ENCODE data around the gene TECR.
"Not testable (repeated sequence)": the region's sequence is repeated elsewhere in the genome, so short reads cannot be mapped to it uniquely, and the experiment has no call there.

TECR gene

DNA sequence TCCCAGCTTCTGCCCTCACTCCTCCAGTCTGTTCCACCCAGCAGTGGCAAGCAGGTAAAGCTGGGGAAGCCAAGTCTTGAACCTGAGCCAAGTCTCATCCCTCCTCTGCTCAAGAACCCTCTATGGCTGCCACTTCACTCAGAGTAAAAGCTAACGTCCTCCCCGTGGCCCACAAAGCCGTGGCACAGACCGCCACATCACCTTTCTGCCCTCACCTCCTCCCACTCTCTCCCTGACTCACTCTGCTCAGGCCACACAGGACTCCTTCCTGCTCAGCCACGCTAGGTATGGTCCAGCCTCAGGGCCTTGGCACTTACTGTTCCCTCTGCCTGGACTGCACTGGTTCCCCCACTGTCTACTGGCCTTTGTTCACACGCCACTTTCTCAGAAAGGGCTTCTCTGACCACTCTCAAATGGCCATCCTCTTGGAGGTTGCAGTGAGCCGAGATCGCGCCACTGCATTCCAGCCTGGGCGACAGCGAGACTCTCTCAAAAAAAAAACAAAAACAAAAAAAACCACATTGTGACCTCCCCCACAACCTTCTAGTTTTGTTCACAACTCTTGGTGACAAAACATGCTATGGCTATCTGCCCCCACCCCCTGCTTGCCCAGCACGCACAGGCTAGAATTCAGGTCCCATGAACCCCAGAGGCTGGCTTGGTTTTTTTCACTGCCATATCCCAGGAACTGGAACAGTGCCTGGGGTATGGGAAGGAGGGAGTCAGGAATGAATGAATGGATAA lies 26.7 kb downstream of the TECR start:
- FAIRE-seq (no peak), DNase-seq (ENCODE audit: insufficient read length, low spot score) (peak; percentile 68)
- TF ChIP-seq POLR2A (IDR thresholded peaks at IDR 0.05; ENCODE audit: low read depth, low read length), result no peak

DNA sequence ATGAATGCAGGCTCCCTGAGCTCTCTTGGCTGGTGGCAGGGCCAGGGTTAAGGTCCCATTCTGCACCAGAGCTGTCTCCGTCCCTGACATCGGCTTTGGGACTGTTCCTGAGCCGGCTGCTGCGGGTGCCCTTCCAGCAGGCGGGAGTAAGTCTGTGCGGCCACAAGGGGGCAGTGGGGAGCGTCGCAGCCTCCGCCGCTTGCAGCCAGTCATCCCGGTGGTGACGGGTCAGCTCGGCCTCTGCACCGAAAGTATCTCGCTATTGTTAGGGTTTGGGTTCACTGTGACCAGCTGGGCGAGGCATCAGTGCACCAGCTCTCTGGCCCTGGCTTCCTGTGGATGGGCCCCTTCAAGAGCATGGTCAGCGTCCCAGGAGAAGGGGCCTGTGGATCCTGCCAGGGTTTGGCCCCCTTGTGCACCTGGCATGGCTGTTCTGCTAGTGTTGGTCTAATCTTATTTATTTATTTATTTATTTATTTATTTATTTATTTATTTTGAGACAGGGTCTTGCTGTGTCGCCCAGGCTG lies 27.3 kb downstream of the TECR start:
- FAIRE-seq, result no peak
- TF ChIP-seq POLR2A (IDR thresholded peaks at IDR 0.05; ENCODE audit: low read depth, low read length), result no peak
- DNase-seq (ENCODE audit: insufficient read length, low spot score), result peak; percentile 81

DNA sequence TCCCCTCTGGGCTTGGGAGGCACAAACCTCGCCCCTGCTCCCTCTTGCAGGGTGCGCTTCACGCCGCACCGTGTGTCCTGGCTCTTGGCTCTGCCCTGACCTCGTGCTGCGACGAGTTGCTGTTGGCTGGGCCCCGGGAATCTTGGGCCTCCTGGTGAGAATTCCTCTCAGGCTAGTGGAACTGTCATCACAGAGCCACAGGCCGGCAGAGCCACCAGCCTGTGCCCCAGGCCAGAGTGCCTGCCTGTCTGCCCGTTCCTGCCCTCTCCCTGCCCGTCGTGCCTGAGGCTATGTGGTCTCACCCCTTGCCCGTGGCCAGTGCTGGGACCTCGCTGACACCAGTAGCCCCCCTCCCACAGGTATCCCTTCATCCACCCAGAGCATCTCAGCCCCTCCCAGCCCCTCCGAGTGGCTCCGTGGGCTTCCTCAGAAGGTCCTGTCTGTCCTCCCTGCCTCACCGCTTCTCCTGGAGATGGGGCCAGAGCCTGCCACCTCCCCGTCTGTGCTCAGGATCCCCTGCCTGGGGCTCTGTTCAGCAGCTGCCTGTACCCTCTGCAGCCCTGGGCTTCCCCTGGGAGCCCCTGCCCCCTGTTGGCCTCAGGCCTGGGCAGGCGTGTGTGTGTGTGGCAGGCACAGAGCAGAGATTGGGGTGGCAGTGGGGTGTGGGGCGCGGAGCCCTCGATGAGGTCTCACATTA lies 29.1 kb downstream of the TECR start:
- no peak for DNase-seq (ENCODE audit: insufficient read length, low spot score)
- TF ChIP-seq POLR2A (IDR thresholded peaks at IDR 0.05; ENCODE audit: low read depth, low read length), result no peak
- no peak for FAIRE-seq

DNA sequence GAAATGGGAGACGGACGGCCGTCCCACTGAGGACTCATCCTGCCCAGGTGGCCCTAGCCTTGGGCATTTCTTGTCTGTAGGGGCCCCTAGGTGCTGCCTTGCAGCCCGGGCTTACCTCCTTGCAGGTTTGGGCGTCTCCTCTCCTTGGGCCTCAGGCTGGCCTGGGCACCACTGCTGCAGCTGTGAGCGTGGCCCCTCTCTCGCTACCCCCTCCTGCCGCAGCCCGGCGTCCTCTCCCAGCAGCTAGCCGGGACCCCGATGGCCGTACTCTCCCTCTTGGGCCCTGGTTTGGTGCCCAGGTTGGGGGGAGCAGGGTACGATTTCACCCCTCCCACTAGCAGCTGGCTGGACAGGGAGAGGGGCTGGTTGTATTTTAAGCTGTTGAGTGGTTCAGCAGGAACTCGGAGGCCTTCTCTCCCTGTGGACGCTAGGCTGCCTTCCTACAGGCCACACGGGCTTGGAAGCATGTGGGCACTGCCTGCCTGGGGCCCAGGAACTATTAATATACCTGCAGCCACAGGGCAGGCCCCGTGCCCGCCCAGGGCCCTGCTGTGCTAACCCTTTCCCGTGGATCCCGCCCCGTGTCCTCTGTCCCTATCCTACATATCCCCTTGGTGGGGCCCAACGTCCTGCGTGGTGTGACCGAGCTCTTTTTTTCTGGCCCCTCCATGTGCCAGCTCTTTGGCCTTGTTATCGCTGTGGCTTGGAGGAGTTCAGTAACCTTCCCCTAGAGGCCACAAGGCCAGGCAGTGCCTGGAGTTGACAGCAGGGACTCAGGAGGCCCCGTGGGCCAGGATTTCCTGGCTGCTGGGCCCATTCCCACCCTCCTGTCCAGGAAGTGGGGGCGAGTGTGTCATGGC lies 30.8 kb downstream of the TECR start:
- FAIRE-seq, result no peak
- DNase-seq (ENCODE audit: insufficient read length, low spot score), result no peak
- TF ChIP-seq POLR2A (IDR thresholded peaks at IDR 0.05; ENCODE audit: low read depth, low read length), result no peak

DNA sequence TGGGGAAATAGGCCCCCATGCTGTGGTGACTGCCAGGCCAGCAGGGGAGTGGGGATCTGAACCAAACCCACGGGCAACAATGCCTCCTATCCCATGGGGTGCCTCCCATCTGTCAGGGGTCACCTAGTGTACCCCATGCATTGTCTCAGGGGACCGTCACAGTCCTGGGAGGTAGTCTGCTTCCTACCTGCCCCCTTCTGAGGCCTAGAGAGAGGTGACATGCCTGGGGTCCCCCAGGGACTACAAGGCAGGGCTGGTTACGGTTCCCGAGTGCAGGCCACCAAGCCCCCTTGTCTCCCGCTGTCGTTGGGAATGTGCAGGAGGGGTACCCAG lies 31.3 kb downstream of the TECR start:
- TF ChIP-seq POLR2A (IDR thresholded peaks at IDR 0.05; ENCODE audit: low read depth, low read length), result no peak
- FAIRE-seq, result no peak
- no peak for DNase-seq (ENCODE audit: insufficient read length, low spot score)

DNA sequence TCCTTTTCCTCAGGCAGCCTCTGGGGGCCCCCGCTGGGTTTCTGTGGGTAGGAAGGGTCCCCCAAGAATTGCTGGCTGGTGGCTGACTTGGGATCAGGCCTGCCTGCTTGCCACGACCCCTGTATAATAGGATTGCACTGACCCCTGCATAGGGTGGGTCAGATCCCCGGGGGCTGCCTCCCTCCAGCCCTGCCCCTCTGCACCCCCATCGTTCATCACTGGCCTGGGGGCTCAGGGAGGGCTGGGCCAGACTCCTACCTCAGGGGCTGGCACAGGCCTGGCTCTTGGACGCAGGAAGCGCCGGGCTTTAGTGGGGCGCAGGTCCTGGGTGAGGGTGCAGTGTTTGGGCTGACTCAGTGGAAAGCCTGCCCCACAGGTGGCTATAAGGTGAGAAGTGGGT lies 31.9 kb downstream of the TECR start:
- no peak for FAIRE-seq
- no peak for TF ChIP-seq POLR2A (IDR thresholded peaks at IDR 0.05; ENCODE audit: low read depth, low read length)

DNA sequence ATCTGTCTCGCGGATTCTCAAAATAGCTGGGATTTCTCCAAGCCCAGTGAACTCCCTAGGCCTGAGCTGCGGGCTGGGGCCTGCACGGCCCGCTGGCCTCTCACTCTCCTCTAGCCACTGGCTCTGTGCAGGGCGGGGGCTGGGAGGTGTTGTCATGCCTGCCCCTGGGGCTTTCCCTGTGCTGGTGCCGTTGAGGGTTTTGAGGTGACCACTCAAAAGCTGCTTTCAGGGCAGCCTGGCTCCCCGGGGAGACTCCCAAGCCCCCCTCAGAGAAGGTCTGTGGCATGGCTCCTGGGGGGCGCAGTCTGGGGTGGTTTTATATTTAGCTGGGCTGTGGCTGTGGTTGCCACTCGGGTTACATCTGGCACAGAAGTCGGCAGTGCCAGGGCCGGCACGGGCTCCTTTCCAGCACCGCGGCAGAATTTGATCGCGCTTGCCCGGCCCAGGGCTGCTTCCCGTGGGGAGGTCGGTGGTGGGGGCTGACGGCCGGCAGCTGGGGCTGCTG lies 32.5 kb downstream of the TECR start:
- TF ChIP-seq POLR2A (IDR thresholded peaks at IDR 0.05; ENCODE audit: low read depth, low read length), result no peak
- FAIRE-seq, result no peak
- DNase-seq (ENCODE audit: insufficient read length, low spot score), result no peak

More for the DNA sequence above, 31.9 kb downstream of the TECR start:
- no peak for DNase-seq (ENCODE audit: insufficient read length, low spot score)

DNA sequence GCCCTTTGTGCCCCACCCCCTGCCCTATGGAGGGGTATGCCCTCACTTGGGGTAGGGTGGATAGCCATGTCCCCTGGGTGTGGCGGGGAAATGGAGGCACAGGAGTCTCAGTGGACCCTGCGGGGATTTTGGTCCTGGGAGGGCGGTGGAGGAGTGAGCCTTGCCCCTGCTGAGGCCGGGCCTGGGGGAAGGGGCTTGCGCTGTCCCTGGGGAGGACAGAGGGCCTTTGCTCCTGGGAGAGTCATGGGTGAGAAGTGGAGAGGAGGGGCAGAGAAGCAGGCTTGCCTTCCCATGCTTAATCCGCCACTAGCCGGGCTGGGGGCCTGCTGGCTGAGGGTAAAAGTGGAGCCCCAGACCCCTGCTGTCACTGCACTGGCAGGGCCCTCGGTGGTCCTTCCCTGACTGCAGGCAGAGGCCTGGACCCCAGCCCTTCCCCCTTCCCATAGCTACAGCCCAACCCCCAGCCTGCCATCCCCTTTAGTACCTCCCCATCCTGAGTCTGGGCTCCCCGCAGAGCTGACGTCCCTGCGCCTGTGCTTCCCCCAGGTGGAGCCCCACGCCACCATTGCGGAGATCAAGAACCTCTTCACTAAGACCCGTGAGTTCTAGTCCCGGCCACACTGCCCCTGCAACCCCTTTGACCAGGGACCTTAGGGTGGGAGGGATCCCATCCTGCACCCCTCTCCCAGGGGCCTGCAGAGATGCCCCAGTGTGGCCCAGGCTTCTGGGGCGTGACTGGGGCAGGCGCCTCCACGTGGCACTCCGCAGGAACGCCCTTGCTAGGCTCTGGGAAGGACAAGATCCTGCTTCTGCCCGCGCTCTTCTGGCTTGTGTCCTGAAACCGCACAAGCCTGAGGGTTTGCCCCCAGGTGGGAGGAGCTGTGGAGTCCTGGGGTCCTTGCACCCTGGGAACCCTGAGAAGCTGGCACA lies 33.5 kb downstream of the TECR start:
- no peak for TF ChIP-seq POLR2A (IDR thresholded peaks at IDR 0.05; ENCODE audit: low read depth, low read length)
- FAIRE-seq (no peak), DNase-seq (ENCODE audit: insufficient read length, low spot score) (no peak)

DNA sequence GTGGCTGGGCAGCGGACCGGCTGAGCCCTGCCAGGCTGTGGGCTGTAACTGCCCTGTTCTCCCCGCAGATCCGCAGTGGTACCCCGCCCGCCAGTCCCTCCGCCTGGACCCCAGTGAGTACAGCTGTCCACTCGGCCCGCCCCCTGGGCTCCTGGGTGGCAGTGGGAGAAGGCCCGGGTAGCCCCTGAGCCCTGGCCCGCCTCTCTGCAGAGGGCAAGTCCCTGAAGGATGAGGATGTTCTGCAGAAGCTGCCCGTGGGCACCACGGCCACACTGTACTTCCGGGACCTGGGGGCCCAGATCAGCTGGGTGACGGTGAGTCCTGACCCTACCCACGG lies 34.2 kb downstream of the TECR start:
- no peak for DNase-seq (ENCODE audit: insufficient read length, low spot score)
- FAIRE-seq, result no peak
- TF ChIP-seq POLR2A (IDR thresholded peaks at IDR 0.05; ENCODE audit: low read depth, low read length), result no peak

DNA sequence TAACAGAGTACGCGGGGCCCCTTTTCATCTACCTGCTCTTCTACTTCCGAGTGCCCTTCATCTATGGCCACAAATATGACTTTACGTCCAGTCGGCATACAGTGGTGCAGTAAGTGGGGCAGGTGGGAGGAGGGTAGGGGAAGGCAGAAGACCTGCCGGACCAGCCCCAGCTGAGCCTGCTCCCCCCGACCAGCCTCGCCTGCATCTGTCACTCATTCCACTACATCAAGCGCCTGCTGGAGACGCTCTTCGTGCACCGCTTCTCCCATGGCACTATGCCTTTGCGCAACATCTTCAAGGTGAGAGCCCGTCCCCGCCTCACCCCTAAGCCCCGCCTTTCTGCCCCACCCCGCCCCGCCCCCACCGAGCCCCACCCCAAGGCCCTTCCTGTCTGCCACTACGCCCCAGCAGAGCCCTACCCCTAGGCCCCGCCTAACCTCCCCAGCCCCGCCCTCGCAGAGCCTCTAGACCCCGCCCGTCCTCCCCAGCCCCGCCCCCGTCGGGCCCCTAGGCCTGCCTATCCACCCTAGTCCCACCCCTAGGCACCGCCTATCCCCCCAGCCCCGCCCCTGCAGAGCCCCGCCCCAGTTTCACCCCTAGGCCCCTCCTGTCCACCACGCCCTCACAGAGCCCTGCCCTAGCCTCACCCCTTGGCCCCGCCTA lies 34.7 kb downstream of the TECR start:
- no peak for TF ChIP-seq POLR2A (IDR thresholded peaks at IDR 0.05; ENCODE audit: low read depth, low read length)
- FAIRE-seq (no peak), DNase-seq (ENCODE audit: insufficient read length, low spot score) (no peak)

DNA sequence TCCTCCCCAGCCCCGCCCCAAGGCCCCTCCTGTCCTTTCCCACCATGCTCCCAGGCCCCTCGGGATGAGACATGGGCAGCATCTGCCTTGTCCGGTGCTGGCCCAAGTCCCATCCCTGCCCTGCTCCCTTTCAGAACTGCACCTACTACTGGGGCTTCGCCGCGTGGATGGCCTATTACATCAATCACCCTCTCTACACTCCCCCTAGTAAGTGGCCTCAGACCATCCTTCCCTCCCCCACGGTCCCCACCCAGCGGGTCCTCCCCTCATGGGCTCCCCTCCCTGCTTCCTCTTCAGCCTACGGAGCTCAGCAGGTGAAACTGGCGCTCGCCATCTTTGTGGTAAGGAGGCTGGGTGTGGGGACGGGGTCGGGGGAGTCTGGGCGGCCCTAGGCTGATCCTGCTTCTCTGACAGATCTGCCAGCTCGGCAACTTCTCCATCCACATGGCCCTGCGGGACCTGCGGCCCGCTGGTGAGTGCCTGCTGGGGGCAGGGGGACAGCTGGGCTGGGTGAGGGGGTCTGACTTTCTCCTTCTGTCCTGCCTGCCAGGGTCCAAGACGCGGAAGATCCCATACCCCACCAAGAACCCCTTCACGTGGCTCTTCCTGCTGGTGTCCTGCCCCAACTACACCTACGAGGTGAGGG lies 35.4 kb downstream of the TECR start:
- not testable (repeated sequence) for DNase-seq (ENCODE audit: insufficient read length, low spot score); FAIRE-seq

DNA sequence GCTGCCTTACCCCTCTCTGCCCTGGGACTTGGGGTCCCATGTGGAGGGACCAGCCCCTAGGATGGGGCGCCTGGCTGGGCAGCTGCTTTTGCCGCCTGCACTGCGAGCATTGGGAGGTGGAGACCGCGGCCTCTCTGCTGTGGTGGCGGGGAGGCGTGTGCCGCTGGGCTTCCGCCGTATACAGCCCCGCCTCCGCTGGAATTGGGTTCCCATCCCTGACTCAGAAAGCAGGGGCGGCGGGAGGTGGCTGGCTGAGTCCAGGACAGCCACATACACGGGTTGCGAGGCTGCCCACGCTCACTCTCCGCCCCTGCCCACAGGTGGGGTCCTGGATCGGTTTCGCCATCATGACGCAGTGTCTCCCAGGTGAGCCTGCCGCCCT lies 35.9 kb downstream of the TECR start:
- FAIRE-seq, result no peak
- DNase-seq (ENCODE audit: insufficient read length, low spot score), result no peak

More for the DNA sequence above, 35.9 kb downstream of the TECR start:
- no peak for TF ChIP-seq POLR2A (IDR thresholded peaks at IDR 0.05; ENCODE audit: low read depth, low read length)

Measured in H54 (cell line).